Neural cell (in vitro differentiated cells): Measurements from ENCODE around the gene PLA2G4B. TPM values are rescaled to one million over a fixed set of nuclear protein-coding genes. Genes with fewer than 3 reads are reported as not detected.

Source experiments
- H2AFZ ChIP-seq: fragments of 200-600, 300-800 bp; sonication (generic), shearing (Covaris generic); 2 replicates; pipeline ENCODE4 v1.6.0; 2014; ENCODE audit warnings: low read depth, mild to moderate bottlenecking, antibody characterized with exemption, low read length, moderate library complexity
- H3F3A ChIP-seq: fragments of 200-600 bp; shearing (Covaris generic); 2 replicates; pipeline ENCODE4 v1.6.1; 2016; ENCODE audit warnings: mild to moderate bottlenecking, moderate library complexity, mixed read lengths, antibody characterized with exemption, low read length; ENCODE audit not compliant: insufficient read depth, poor library complexity, severe bottlenecking
- H3K27ac ChIP-seq: fragments of 200-600, 300-800 bp; sonication (generic), shearing (Covaris generic); 2 replicates; pipeline ENCODE4 v1.5.1; 2014; ENCODE audit warnings: mild to moderate bottlenecking, low read length, moderate library complexity
- H3K27me3 ChIP-seq: fragments of 300-800, 200-600 bp; sonication (generic), shearing (Covaris generic); 2 replicates; pipeline ENCODE4 v1.6.0; 2014; ENCODE audit warnings: mild to moderate bottlenecking, low read depth, low read length, moderate library complexity; ENCODE audit not compliant: insufficient read depth
- H3K36me3 ChIP-seq: fragments of 300-800, 200-600 bp; sonication (generic), shearing (Covaris generic); 2 replicates; pipeline ENCODE4 v1.5.1; 2014; ENCODE audit warnings: mild to moderate bottlenecking, antibody characterized with exemption, low read length, moderate library complexity; ENCODE audit not compliant: insufficient read depth
- H3K4me2 ChIP-seq: fragments of 300-800, 200-600 bp; sonication (generic), shearing (Covaris generic); 2 replicates; pipeline ENCODE4 v1.6.0; 2014; ENCODE audit warnings: mild to moderate bottlenecking, low read length
- H3K4me3 ChIP-seq: fragments of 300-800, 200-600 bp; sonication (generic), shearing (Covaris generic); 2 replicates; pipeline ENCODE4 v1.5.1; 2014; ENCODE audit warnings: mild to moderate bottlenecking, low read length, moderate library complexity
- H3K79me2 ChIP-seq: fragments of 200-600 bp; shearing (Covaris generic); replicated peaks from 2 replicates; pipeline ENCODE4 v1.6.0; 2014; ENCODE audit warnings: mild to moderate bottlenecking, low read length, moderate library complexity; ENCODE audit not compliant: insufficient read depth
- H3K9ac ChIP-seq: fragments of 300-800, 200-600 bp; sonication (generic), shearing (Covaris generic); 2 replicates; pipeline ENCODE4 v1.6.1; 2016; ENCODE audit warnings: mild to moderate bottlenecking, low read length, mixed read lengths
- H3K9me2 ChIP-seq: fragments of 200-600 bp; shearing (Covaris generic); 2 replicates; pipeline ENCODE4 v1.6.1; 2016; ENCODE audit warnings: mild to moderate bottlenecking, low read length, mixed read lengths; ENCODE audit not compliant: insufficient read depth
- H3K9me3 ChIP-seq: fragments of 200-600, 300-800 bp; sonication (generic), shearing (Covaris generic); 2 replicates; pipeline ENCODE4 v1.6.1; 2016; ENCODE audit warnings: mild to moderate bottlenecking, mixed run types, low read length, moderate library complexity, mixed read lengths
- H4K20me1 ChIP-seq: fragments of 200-600 bp; shearing (Covaris generic); 2 replicates; pipeline ENCODE4 v1.6.1; 2016; ENCODE audit warnings: mild to moderate bottlenecking, mixed run types; ENCODE audit not compliant: insufficient read depth
- EP300 ChIP-seq: fragments of 450-650 bp; conservative IDR thresholded peaks from 2 replicates; pipeline ENCODE4 v1.6.1; 2014; ENCODE audit warnings: antibody characterized with exemption, mild to moderate bottlenecking, moderate library complexity; ENCODE audit not compliant: poor library complexity, severe bottlenecking
- EZH2 ChIP-seq: fragments of 200-600, 300-800 bp; shearing (Covaris generic), sonication (generic); IDR thresholded peaks from 2 replicates; pipeline ENCODE4 v1.6.1; 2014; ENCODE audit warnings: antibody characterized with exemption, low read length, borderline replicate concordance, mild to moderate bottlenecking; ENCODE audit not compliant: insufficient read depth, poor library complexity, severe bottlenecking
- MXI1 ChIP-seq: fragments of 450-650 bp; conservative IDR thresholded peaks from 2 replicates; pipeline ENCODE4 v1.6.1; 2014; ENCODE audit warnings: antibody characterized with exemption, mild to moderate bottlenecking; ENCODE audit not compliant: poor library complexity, severe bottlenecking
- POLR2AphosphoS5 ChIP-seq: IDR thresholded peaks from 2 replicates; pipeline ENCODE4 v1.6.1; 2012
- RAD21 ChIP-seq: fragments of 450-650 bp; conservative IDR thresholded peaks from 2 replicates; pipeline ENCODE4 v1.6.1; 2014; ENCODE audit warnings: antibody characterized with exemption, mild to moderate bottlenecking, moderate library complexity
- REST ChIP-seq: IDR thresholded peaks from 2 replicates; pipeline ENCODE4 v1.6.1; 2012; ENCODE audit warnings: borderline replicate concordance
- SMC3 ChIP-seq: fragments of 450-650 bp; conservative IDR thresholded peaks from 2 replicates; pipeline ENCODE4 v1.6.1; 2014; ENCODE audit warnings: antibody characterized with exemption, mild to moderate bottlenecking, moderate library complexity; ENCODE audit not compliant: poor library complexity
- TAF1 ChIP-seq: IDR thresholded peaks from 2 replicates; pipeline ENCODE4 v1.6.1; 2012; ENCODE audit warnings: low read depth
- polyA plus RNA-seq: library from polyadenylated mRNA; depleted of rRNA; stranded (reverse); fragments of >200 nt; gene quantifications from 2 replicates; pipeline ENCODE4 v1.2.3, GENCODE V29; 2014
- TF ChIP-seq, protein P1 (sequence below): fragments of 450-650 bp; IDR thresholded peaks from 2 replicates; pipeline ENCODE4 v1.5.1; 2014; ENCODE audit warnings: antibody characterized with exemption, mild to moderate bottlenecking, moderate library complexity; ENCODE audit not compliant: poor library complexity, severe bottlenecking

Gene PLA2G4B
- polyA plus RNA-seq, 1 donor from 2014 or later: 11.3 TPM

DNA sequence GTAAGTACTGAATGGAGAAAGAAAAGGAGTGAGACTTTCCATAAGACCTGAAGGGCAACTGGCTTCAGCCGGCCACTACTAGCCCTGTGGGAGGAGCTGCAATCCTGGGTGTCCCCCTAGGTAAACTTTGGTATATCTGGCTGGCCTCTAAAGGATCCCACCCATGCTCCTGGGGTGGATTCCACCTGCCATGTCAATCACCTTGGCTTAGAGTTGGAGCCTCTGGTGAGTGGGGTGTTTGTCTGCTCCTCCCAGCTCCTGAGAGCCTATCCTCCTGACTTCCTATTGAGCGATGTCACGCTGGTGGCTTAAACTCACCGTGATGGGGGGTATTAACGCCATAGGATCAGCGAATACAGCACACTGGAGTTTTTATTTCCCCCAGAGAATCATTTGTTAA, 52.6 kb downstream of the PLA2G4B start:
- H3K27ac ChIP-seq: no peak overlapping the region
- no peak overlapping the region for H3K9ac ChIP-seq
- H3K27me3 ChIP-seq: no peaks in the 10 kb centered on the region
- H3K4me2 ChIP-seq: no peak overlapping the region
- H2AFZ ChIP-seq: no peak overlapping the region
- H3K9me2 ChIP-seq: no peaks in the 10 kb centered on the region
- TF ChIP-seq TAF1 (no peak), MXI1 (no peak), REST (no peak), EZH2 (no peak), SMC3 (no peak), POLR2AphosphoS5 (no peak), EP300 (no peak)
- TF ChIP-seq, protein P1, sequence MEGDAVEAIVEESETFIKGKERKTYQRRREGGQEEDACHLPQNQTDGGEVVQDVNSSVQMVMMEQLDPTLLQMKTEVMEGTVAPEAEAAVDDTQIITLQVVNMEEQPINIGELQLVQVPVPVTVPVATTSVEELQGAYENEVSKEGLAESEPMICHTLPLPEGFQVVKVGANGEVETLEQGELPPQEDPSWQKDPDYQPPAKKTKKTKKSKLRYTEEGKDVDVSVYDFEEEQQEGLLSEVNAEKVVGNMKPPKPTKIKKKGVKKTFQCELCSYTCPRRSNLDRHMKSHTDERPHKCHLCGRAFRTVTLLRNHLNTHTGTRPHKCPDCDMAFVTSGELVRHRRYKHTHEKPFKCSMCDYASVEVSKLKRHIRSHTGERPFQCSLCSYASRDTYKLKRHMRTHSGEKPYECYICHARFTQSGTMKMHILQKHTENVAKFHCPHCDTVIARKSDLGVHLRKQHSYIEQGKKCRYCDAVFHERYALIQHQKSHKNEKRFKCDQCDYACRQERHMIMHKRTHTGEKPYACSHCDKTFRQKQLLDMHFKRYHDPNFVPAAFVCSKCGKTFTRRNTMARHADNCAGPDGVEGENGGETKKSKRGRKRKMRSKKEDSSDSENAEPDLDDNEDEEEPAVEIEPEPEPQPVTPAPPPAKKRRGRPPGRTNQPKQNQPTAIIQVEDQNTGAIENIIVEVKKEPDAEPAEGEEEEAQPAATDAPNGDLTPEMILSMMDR: no peak
- H3K9me3 ChIP-seq: no peaks in the 10 kb centered on the region
- no peaks in the 10 kb centered on the region for H3K36me3 ChIP-seq
- H4K20me1 ChIP-seq: no peaks in the 10 kb centered on the region
- no peak overlapping the region for H3K4me3 ChIP-seq
- H3K79me2 ChIP-seq: no peaks in the 10 kb centered on the region
- H3F3A ChIP-seq: no peaks in the 10 kb centered on the region

DNA sequence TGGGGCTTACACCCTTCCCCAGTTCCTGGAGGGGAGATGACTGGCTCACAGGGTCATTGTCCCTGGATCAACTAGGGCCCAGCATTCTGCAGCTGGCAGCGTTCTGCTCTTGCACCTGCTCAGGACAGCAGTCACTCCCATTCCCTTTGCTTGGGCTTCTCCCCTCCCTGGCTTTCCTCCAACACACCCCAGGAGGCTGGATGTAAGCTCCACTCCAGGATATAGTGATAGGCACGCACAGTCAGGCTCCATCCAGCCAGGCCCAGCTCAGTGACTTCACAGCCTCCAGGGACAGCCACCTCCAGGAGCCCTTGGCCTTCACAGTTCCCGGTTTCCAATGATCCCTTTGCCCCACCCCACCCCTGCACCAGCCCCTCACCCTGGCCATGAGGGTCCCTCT, 53.3 kb downstream of the PLA2G4B start:
- Histone ChIP-seq H4K20me1 (no peaks in the 10 kb centered on the region), H3K9me2 (no peaks in the 10 kb centered on the region), H3K4me2 (no peak overlapping the region), H3K4me3 (no peak overlapping the region), H3K27me3 (no peaks in the 10 kb centered on the region), H3K36me3 (no peaks in the 10 kb centered on the region), H3K27ac (no peak overlapping the region), H3K9ac (no peak overlapping the region), H3F3A (no peaks in the 10 kb centered on the region), H2AFZ (no peak overlapping the region), H3K79me2 (no peaks in the 10 kb centered on the region), H3K9me3 (no peaks in the 10 kb centered on the region)
- TF ChIP-seq POLR2AphosphoS5 (no peak), MXI1 (no peak), EZH2 (no peak), EP300 (no peak), TAF1 (no peak), REST (no peak), SMC3 (no peak), RAD21 (no peak)
- TF ChIP-seq, protein P1: no peak
